A549 (cell line): Measurements from ENCODE around the gene IL23R. TPM values are rescaled to one million over a fixed set of nuclear protein-coding genes. Genes with fewer than 3 reads are reported as not detected.

ENCODE experiments used
- ATAC-seq, 2 experiments: fragments of 200-7000 bp in 1 of 2; fragments of >200 bp in 1 of 2; cut with Nextera tagmentation in 1 of 2; cut with Tn5 transposase in 1 of 2; 3 replicates each; pipeline versions ENCODE4 v1.8.0 to v1.9.1; 2018 to 2020; ENCODE audit warnings: mild to moderate bottlenecking in 1 of 2, moderate library complexity in 1 of 2
- CTCF ChIA-PET: fragments of 300-600 bp; sonication (Branson Sonifier 250); formaldehyde crosslinking; extraction: SDS; loops from one replicate; lab custom pipeline; 2021; ENCODE audit warnings: antibody characterized with exemption, inconsistent platforms; lab: Yijun Ruan, JAX
- POLR2A ChIA-PET: fragments of 350-600 bp; formaldehyde crosslinking; extraction: SDS; loops from one replicate; lab custom pipeline; 2021; ENCODE audit warnings: antibody characterized with exemption, inconsistent platforms; lab: Yijun Ruan, JAX
- DNase-seq, 2 experiments: peaks; one replicate each; pipeline versions ENCODE4 v3.0.0 to v3.0.0-alpha.2; 2011 to 2016; ENCODE audit warnings: low read depth in 1 of 2, low spot score in 1 of 2
- FAIRE-seq: peaks from 2 replicates; lab custom pipeline; 2011; peaks lifted over from hg19 to GRCh38; lab: Jason Lieb, UNC
- H3K27ac ChIP-seq, 2 experiments: fragments of >200 bp; sonication (Bioruptor Twin); formaldehyde crosslinking; 3 replicates each; pipeline ENCODE4 v1.5.1; 2016 to 2017
- H3K4me1 ChIP-seq: fragments of >200 bp; sonication (Bioruptor Twin); formaldehyde crosslinking; 3 replicates; pipeline ENCODE4 v1.6.1; 2016
- H3K4me2 ChIP-seq: fragments of >200 bp; sonication (Bioruptor Twin); formaldehyde crosslinking; 3 replicates; pipeline ENCODE4 v1.6.1; 2016
- H3K4me3 ChIP-seq: fragments of >200 bp; sonication (Bioruptor Twin); formaldehyde crosslinking; 3 replicates; pipeline ENCODE4 v1.5.1; 2016
- H3K9me3 ChIP-seq: fragments of >200 bp; sonication (Bioruptor Twin); formaldehyde crosslinking; 3 replicates; pipeline ENCODE4 v1.6.1; 2016
- CEBPB ChIP-seq, 2 experiments: fragments of >200 bp in 1 of 2; sonication (Bioruptor Twin) in 1 of 2; formaldehyde crosslinking in 1 of 2; IDR thresholded peaks; 2 replicates each; pipeline ENCODE4 v1.6.1; 2012 to 2016
- CHD2 ChIP-seq: fragments of 150-350 bp; IDR thresholded peaks from 2 replicates; pipeline ENCODE4 v1.6.1; 2014; ENCODE audit warnings: low read length; ENCODE audit not compliant: partially characterized antibody
- EHMT2 ChIP-seq: fragments of 200-600 bp; sonication (generic); IDR thresholded peaks from 2 replicates; pipeline ENCODE4 v1.6.1; 2016; ENCODE audit warnings: antibody characterized with exemption, low read depth, mild to moderate bottlenecking, moderate library complexity
- EP300 ChIP-seq, 2 experiments: fragments of >200 bp; sonication (Bioruptor Twin); formaldehyde crosslinking; IDR thresholded peaks; 2 replicates in 1 of 2; 3 replicates in 1 of 2; pipeline ENCODE4 v1.6.1; 2016 to 2017
- FOSL2 ChIP-seq, 2 experiments: fragments of 450-650 bp in 1 of 2; fragments of >200 bp in 1 of 2; sonication (Bioruptor Twin) in 1 of 2; formaldehyde crosslinking; IDR thresholded peaks; 2 replicates each; pipeline versions ENCODE4 v1.5.0 to v1.6.1; 2016 to 2020; ENCODE audit warnings: mild to moderate bottlenecking in 1 of 2, moderate library complexity in 1 of 2
- GATA3 ChIP-seq: IDR thresholded peaks from 2 replicates; pipeline ENCODE4 v1.6.1; 2012; ENCODE audit warnings: borderline replicate concordance
- HDAC2 ChIP-seq: fragments of 200-600 bp; sonication (generic); IDR thresholded peaks from 2 replicates; pipeline ENCODE4 v1.6.1; 2016
- HOXA7 ChIP-seq: fragments of 250-450 bp; sonication (Bioruptor Pico); IDR thresholded peaks from 2 replicates; pipeline ENCODE4 v1.5.0; 2020; ENCODE audit warnings: mild to moderate bottlenecking, moderate library complexity
- MAFK ChIP-seq: fragments of 450-650 bp; IDR thresholded peaks from 2 replicates; pipeline ENCODE4 v1.6.1; 2014; ENCODE audit not compliant: partially characterized antibody
- MAZ ChIP-seq: fragments of 150-350 bp; IDR thresholded peaks from 2 replicates; pipeline ENCODE4 v1.6.1; 2014; ENCODE audit warnings: antibody characterized with exemption, low read depth, low read length, borderline replicate concordance
- MYC ChIP-seq: IDR thresholded peaks from 2 replicates; pipeline ENCODE4 v1.6.1; 2012; ENCODE audit warnings: mild to moderate bottlenecking, inconsistent platforms, low read length, improper control_type of control experiment, borderline replicate concordance
- NFE2L2 ChIP-seq: fragments of 150-350 bp; conservative IDR thresholded peaks from 2 replicates; pipeline ENCODE4 v1.6.1; 2014; ENCODE audit warnings: low read length
- REST ChIP-seq: fragments of 200-600 bp; sonication (generic); IDR thresholded peaks from 2 replicates; pipeline ENCODE4 v1.6.1; 2016; ENCODE audit warnings: antibody characterized with exemption, mild to moderate bottlenecking, moderate library complexity
- SMC3 ChIP-seq: fragments of >200 bp; sonication (Bioruptor Twin); formaldehyde crosslinking; IDR thresholded peaks from 3 replicates; pipeline ENCODE4 v1.6.1; 2018; ENCODE audit warnings: inconsistent platforms
- TP53 ChIP-seq: fragments of 250-450 bp; sonication (Bioruptor Pico); IDR thresholded peaks from 2 replicates; pipeline ENCODE4 v1.5.0; 2021; ENCODE audit warnings: mild to moderate bottlenecking, moderate library complexity
- ZC3H11A ChIP-seq: fragments of 450-650 bp; IDR thresholded peaks from 2 replicates; pipeline ENCODE4 v1.6.1; 2014; ENCODE audit warnings: antibody characterized with exemption, mild to moderate bottlenecking
- ZFP36 ChIP-seq: fragments of 450-650 bp; IDR thresholded peaks from 2 replicates; pipeline ENCODE4 v1.6.1; 2014; ENCODE audit warnings: borderline replicate concordance; ENCODE audit not compliant: partially characterized antibody
- ZNF302 ChIP-seq: fragments of 250-450 bp; sonication (Bioruptor Pico); IDR thresholded peaks from 2 replicates; pipeline ENCODE4 v1.9.0; 2021; ENCODE audit warnings: inconsistent platforms, mild to moderate bottlenecking, moderate library complexity
- WGBS: methylation state at CpG from one replicate; pipeline ENCODE4 v1.1.6; 2017; ENCODE audit errors: missing lambda C conversion rate; 5-methylcytosine and 5-hydroxymethylcytosine counted together
- polyA plus RNA-seq, 4 experiments: library from polyadenylated mRNA; depleted of rRNA in 3 of 4; stranded (reverse); fragments of >200 nt; fragmentation: RNase III in 1 of 4; extraction: RNeasy Plus Mini Kit Qiagen cat#74134 plus additional on column Dnase treatment in 1 of 4; gene quantifications; 2 replicates in 3 of 4; 3 replicates in 1 of 4; pipeline ENCODE4 v1.2.3, GENCODE V29; 2011 to 2017
- TF ChIP-seq, protein P1 (sequence below): fragments of >200 bp; sonication (Bioruptor Twin); formaldehyde crosslinking; IDR thresholded peaks from 3 replicates; pipeline ENCODE4 v1.5.1; 2016

Gene IL23R
- polyA plus RNA-seq, 2 of the 4 experiments (the other 2 are of a cell fraction) = not detected

DNA sequence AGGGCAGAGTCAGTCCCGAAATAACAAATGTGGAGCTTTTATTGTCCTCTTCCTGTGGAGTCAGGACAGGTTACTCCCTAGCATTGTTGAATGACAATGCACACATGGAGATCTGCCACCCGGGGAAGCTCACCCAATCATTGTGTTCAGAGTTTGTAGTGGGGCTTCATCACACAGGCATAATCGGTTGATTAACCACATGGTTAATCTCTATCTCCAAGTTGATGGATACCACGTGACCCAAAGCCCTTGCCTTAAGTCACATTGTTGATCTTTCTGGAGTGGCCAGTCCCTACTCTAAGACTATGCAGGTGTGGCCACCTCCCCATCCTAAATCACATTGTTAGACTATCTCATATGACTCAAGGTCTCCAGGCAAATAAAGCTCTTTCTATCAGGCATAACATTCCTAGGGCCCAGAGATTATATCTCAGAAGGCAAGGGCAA is 28.9 kb upstream of the IL23R start:
- WGBS = 64% methylated on average over 4 of the region's 4 CpGs
- ATAC-seq = no peak
- no peak for FAIRE-seq

GRCh38 chr1:67138813-67139499 is 27.3 kb upstream of the IL23R start:
- H3K4me2 ChIP-seq = no peak overlapping the region
- POLR2A ChIA-PET = no interaction called here
- FAIRE-seq = no peak
- TF ChIP-seq REST = no peak
- TF ChIP-seq MAFK = no peak
- no peak for TF ChIP-seq ZFP36
- TF ChIP-seq GATA3 = no peak
- no peak for TF ChIP-seq ZNF302 (CRISPR knock-in tag)
- TF ChIP-seq ZC3H11A = no peak
- no peak for TF ChIP-seq EP300 (IDR thresholded peaks at IDR 0.05)
- TF ChIP-seq CHD2 = no peak
- no peak for TF ChIP-seq MAZ
- no peak for TF ChIP-seq FOSL2 (IDR thresholded peaks at IDR 0.05)
- TF ChIP-seq FOSL2 (CRISPR knock-in tag; IDR thresholded peaks at IDR 0.05) = no peak
- TF ChIP-seq SMC3 = no peak
- TF ChIP-seq, protein P1, sequence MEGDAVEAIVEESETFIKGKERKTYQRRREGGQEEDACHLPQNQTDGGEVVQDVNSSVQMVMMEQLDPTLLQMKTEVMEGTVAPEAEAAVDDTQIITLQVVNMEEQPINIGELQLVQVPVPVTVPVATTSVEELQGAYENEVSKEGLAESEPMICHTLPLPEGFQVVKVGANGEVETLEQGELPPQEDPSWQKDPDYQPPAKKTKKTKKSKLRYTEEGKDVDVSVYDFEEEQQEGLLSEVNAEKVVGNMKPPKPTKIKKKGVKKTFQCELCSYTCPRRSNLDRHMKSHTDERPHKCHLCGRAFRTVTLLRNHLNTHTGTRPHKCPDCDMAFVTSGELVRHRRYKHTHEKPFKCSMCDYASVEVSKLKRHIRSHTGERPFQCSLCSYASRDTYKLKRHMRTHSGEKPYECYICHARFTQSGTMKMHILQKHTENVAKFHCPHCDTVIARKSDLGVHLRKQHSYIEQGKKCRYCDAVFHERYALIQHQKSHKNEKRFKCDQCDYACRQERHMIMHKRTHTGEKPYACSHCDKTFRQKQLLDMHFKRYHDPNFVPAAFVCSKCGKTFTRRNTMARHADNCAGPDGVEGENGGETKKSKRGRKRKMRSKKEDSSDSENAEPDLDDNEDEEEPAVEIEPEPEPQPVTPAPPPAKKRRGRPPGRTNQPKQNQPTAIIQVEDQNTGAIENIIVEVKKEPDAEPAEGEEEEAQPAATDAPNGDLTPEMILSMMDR = no peak
- TF ChIP-seq NFE2L2 = no peak
- no peak for TF ChIP-seq CEBPB (IDR thresholded peaks at IDR 0.05)
- TF ChIP-seq HOXA7 (CRISPR knock-in tag) = no peak
- no peaks in the 10 kb centered on the region for H3K9me3 ChIP-seq
- DNase-seq = no peak
- H3K4me1 ChIP-seq = no peaks in the 10 kb centered on the region
- no peak overlapping the region for H3K4me3 ChIP-seq
- ATAC-seq = no peak
- CTCF ChIA-PET = no interaction called here
- WGBS = 56% methylated on average over 3 of the region's 3 CpGs
- no peak overlapping the region for H3K27ac ChIP-seq

More for the DNA sequence above, 28.9 kb upstream of the IL23R start:
- Histone ChIP-seq H3K4me3 (no peak overlapping the region), H3K9me3 (no peaks in the 10 kb centered on the region), H3K4me1 (no peaks in the 10 kb centered on the region), H3K4me2 (no peak overlapping the region), H3K27ac (no peak overlapping the region)
- DNase-seq = no peak
- TF ChIP-seq TP53 (CRISPR knock-in tag) = no peak
- TF ChIP-seq EP300 (IDR thresholded peaks at IDR 0.05) = no peak
- TF ChIP-seq CHD2 = no peak
- TF ChIP-seq REST = no peak
- no peak for TF ChIP-seq HDAC2
- TF ChIP-seq SMC3 = no peak
- TF ChIP-seq NFE2L2 = no peak
- TF ChIP-seq MYC = no peak
- TF ChIP-seq EHMT2 = no peak
- POLR2A ChIA-PET = interaction anchor here (0.6 kb wide), 1 partner anchor 68 kb away, joined by 5 read pairs; no protein-coding TSS in a partner anchor
- CTCF ChIA-PET = interaction anchor here (1.0 to 1.1 kb wide), 2 partner anchors 12 to 13 kb away, joined by 3 read pairs; no protein-coding TSS in a partner anchor
